H1 (cell line): ENCODE results near the gene SCAP.

ENCODE experiments used
- CREB1 ChIP-seq: IDR thresholded peaks from 2 replicates; pipeline ENCODE4 v1.6.1; 2012; ENCODE audit warnings: inconsistent platforms
- EGR1 ChIP-seq: IDR thresholded peaks from 2 replicates; pipeline ENCODE4 v1.6.1; 2011; ENCODE audit warnings: low read depth, low read length, borderline replicate concordance
- GABPA ChIP-seq: IDR thresholded peaks from 2 replicates; pipeline ENCODE4 v1.6.1; 2011; ENCODE audit warnings: mild to moderate bottlenecking, low read length, moderate library complexity, borderline replicate concordance; ENCODE audit not compliant: insufficient read depth
- PHF8 ChIP-seq: fragments of 200-600 bp; sonication (generic); conservative IDR thresholded peaks from 2 replicates; pipeline ENCODE4 v1.7.1; 2012; ENCODE audit warnings: low read depth, mild to moderate bottlenecking, inconsistent platforms, low read length, moderate library complexity
- POLR2AphosphoS5 ChIP-seq: IDR thresholded peaks from 2 replicates; pipeline ENCODE4 v1.6.1; 2011; ENCODE audit warnings: low read depth, low read length
- RAD21 ChIP-seq, 2 experiments: IDR thresholded peaks in 1 of 2; conservative IDR thresholded peaks in 1 of 2; 2 replicates each; pipeline ENCODE4 v1.6.1; 2011; ENCODE audit warnings: low read depth in 2 of 2, low read length in 2 of 2, improper control_type of control experiment in 1 of 2, inconsistent platforms in 1 of 2, mild to moderate bottlenecking in 1 of 2, moderate library complexity in 1 of 2
- ZNF274 ChIP-seq: IDR thresholded peaks from 2 replicates; pipeline ENCODE4 v1.7.0; 2012; ENCODE audit warnings: low read length, borderline replicate concordance; ENCODE audit errors: extremely low read depth
- TF ChIP-seq, protein P1 (sequence below): IDR thresholded peaks from 2 replicates; pipeline ENCODE4 v1.6.1; 2012; ENCODE audit warnings: inconsistent platforms
- TF ChIP-seq, protein P2 (sequence below), 3 experiments: IDR thresholded peaks; 1 replicate in 2 of 3; 2 replicates in 1 of 3; pipeline versions ENCODE4 v1.5.1 to v1.6.1; 2011; ENCODE audit warnings: low read length in 3 of 3, mild to moderate bottlenecking in 3 of 3, inconsistent platforms in 2 of 3, low read depth in 1 of 3, moderate library complexity in 1 of 3; ENCODE audit not compliant: insufficient read depth in 1 of 3; ENCODE audit errors: control extremely low read depth in 1 of 3

DNA sequence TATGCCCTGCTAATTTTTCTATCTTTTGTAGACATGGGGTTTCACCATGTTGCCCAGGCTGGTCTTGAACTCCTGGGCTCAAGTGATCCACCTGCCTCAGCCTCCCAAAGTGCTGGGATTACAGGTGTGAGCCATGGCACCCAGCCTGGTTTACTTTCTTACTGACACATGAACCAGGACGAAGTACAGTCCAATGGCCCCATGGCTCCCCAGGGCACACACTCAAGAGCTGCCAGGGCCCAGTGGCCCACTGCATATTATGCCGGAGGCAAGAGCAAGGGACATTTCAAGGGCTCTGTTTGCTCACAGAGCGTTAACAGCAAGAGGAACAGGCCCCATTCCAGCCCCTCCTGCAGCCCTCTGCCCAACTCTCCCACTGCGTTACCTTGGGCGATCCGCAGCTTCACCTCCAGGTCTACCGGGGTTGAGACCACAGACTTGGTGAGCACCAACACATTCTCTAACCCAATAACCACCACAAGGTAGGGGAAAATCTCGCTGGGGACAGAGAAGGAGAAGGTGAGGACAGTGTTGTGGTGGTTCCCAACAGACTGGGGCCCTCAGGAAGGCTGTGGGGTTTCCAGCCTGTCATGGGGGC, 52.1 kb downstream of the SCAP start:
- TF ChIP-seq GABPA = no peak
- TF ChIP-seq CREB1 = no peak
- TF ChIP-seq, protein P1, sequence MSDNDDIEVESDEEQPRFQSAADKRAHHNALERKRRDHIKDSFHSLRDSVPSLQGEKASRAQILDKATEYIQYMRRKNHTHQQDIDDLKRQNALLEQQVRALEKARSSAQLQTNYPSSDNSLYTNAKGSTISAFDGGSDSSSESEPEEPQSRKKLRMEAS = no peak
- TF ChIP-seq, protein P2, sequence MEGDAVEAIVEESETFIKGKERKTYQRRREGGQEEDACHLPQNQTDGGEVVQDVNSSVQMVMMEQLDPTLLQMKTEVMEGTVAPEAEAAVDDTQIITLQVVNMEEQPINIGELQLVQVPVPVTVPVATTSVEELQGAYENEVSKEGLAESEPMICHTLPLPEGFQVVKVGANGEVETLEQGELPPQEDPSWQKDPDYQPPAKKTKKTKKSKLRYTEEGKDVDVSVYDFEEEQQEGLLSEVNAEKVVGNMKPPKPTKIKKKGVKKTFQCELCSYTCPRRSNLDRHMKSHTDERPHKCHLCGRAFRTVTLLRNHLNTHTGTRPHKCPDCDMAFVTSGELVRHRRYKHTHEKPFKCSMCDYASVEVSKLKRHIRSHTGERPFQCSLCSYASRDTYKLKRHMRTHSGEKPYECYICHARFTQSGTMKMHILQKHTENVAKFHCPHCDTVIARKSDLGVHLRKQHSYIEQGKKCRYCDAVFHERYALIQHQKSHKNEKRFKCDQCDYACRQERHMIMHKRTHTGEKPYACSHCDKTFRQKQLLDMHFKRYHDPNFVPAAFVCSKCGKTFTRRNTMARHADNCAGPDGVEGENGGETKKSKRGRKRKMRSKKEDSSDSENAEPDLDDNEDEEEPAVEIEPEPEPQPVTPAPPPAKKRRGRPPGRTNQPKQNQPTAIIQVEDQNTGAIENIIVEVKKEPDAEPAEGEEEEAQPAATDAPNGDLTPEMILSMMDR (IDR thresholded peaks at IDR 0.05; ENCODE audit: control extremely low read depth in 1 of 3, insufficient read depth in 1 of 3, low read depth in 1 of 3, low read length in 3 of 3) = no peak
- TF ChIP-seq POLR2AphosphoS5 = no peak
- no peak for TF ChIP-seq PHF8
- no peak for TF ChIP-seq ZNF274
- TF ChIP-seq EGR1 = no peak
- TF ChIP-seq RAD21 (IDR thresholded peaks at IDR 0.05 in 1 of 2, conservative IDR thresholded peaks at IDR 0.05 in 1 of 2; ENCODE audit: low read depth in 2 of 2, low read length in 2 of 2) = no peak
